SU-DHL-6 (cell line): Measurements from ENCODE around the gene RGS7.

Experiments
- H2AFZ ChIP-seq: fragments of 200-600 bp; sonication (generic); 2 replicates; pipeline ENCODE4 v1.6.1; 2014; ENCODE audit warnings: low read depth, mild to moderate bottlenecking, moderate library complexity, mixed read lengths, antibody characterized with exemption, low read length; ENCODE audit not compliant: severe bottlenecking
- H3F3A ChIP-seq: fragments of 200-600 bp; shearing (Covaris generic); 2 replicates; pipeline ENCODE4 v1.6.0; 2016; ENCODE audit warnings: antibody characterized with exemption, mild to moderate bottlenecking; ENCODE audit not compliant: insufficient read depth
- H3K27ac ChIP-seq: fragments of 200-600 bp; sonication (generic); 2 replicates; pipeline ENCODE4 v1.5.1; 2016; ENCODE audit warnings: low read depth, mild to moderate bottlenecking, low read length, moderate library complexity, mixed read lengths
- H3K27me3 ChIP-seq: fragments of 200-600 bp; sonication (generic), shearing (Covaris generic); 2 replicates; pipeline ENCODE4 v1.6.0; 2014; ENCODE audit warnings: mild to moderate bottlenecking, low read length
- H3K36me3 ChIP-seq: fragments of 200-600 bp; sonication (generic); 2 replicates; pipeline ENCODE4 v1.6.1; 2014; ENCODE audit warnings: mild to moderate bottlenecking, low read length, mixed read lengths
- H3K4me2 ChIP-seq: fragments of 300-600, 200-600 bp; shearing (Covaris generic), sonication (generic); 2 replicates; pipeline ENCODE4 v1.6.0; 2014; ENCODE audit warnings: low read length, low read depth, mild to moderate bottlenecking; ENCODE audit not compliant: poor library complexity, severe bottlenecking
- H3K4me3 ChIP-seq: fragments of 200-600 bp; sonication (generic); 2 replicates; pipeline ENCODE4 v1.5.1; 2014; ENCODE audit warnings: antibody characterized with exemption, low read length, mild to moderate bottlenecking, mixed read lengths; ENCODE audit not compliant: insufficient read depth, poor library complexity, severe bottlenecking
- H3K79me2 ChIP-seq: fragments of 200-600 bp; sonication (generic); 2 replicates; pipeline ENCODE4 v1.6.1; 2014; ENCODE audit warnings: mild to moderate bottlenecking, low read length, moderate library complexity; ENCODE audit not compliant: insufficient read depth
- H3K9ac ChIP-seq: fragments of 200-600 bp; sonication (generic); 2 replicates; pipeline ENCODE4 v1.7.0; 2014; ENCODE audit warnings: mild to moderate bottlenecking, low read length
- H3K9me2 ChIP-seq: fragments of 200-600 bp; sonication (generic); replicated peaks from 2 replicates; pipeline ENCODE4 v1.6.1; 2014; ENCODE audit warnings: low read length; ENCODE audit not compliant: insufficient read depth
- H3K9me3 ChIP-seq: fragments of 200-600 bp; sonication (generic); 2 replicates; pipeline ENCODE4 v1.6.1; 2014; ENCODE audit warnings: low read length, mixed read lengths; ENCODE audit not compliant: insufficient read depth
- H4K20me1 ChIP-seq: fragments of 200-600 bp; sonication (generic); 2 replicates; pipeline ENCODE4 v1.6.1; 2014; ENCODE audit warnings: low read depth, mild to moderate bottlenecking, antibody characterized with exemption, low read length, moderate library complexity, mixed read lengths
- CTCF ChIP-seq: fragments of 200-600 bp; sonication (generic); IDR thresholded peaks from one replicate; pipeline ENCODE4 v1.5.1; 2017; ENCODE audit warnings: antibody characterized with exemption, mild to moderate bottlenecking, low read length, moderate library complexity; ENCODE audit not compliant: insufficient read depth, poor library complexity, severe bottlenecking
- EZH2phosphoT487 ChIP-seq: fragments of 200-600 bp; sonication (generic), shearing (Covaris generic); conservative IDR thresholded peaks from 2 replicates; pipeline ENCODE4 v1.6.1; 2018; ENCODE audit warnings: mild to moderate bottlenecking, antibody characterized with exemption, low read length, moderate library complexity, mixed read lengths

The RGS7 gene

GRCh38 chr1:240843798-240844197 is 513.2 kb downstream of the RGS7 start:
- no peaks in the 10 kb centered on the region for H3K79me2 ChIP-seq
- no peaks in the 10 kb centered on the region for H4K20me1 ChIP-seq
- no peaks in the 10 kb centered on the region for H3K9me2 ChIP-seq
- H3K27ac ChIP-seq: no peak overlapping the region
- TF ChIP-seq EZH2phosphoT487 (no peak), CTCF (no peak)
- H3K36me3 ChIP-seq: no peaks in the 10 kb centered on the region
- no peak overlapping the region for H2AFZ ChIP-seq
- no peak overlapping the region for H3K4me3 ChIP-seq
- H3K9ac ChIP-seq: no peak overlapping the region
- H3K4me2 ChIP-seq: no peak overlapping the region
- no peaks in the 10 kb centered on the region for H3F3A ChIP-seq
- H3K27me3 ChIP-seq: no peaks in the 10 kb centered on the region
- no peaks in the 10 kb centered on the region for H3K9me3 ChIP-seq

DNA sequence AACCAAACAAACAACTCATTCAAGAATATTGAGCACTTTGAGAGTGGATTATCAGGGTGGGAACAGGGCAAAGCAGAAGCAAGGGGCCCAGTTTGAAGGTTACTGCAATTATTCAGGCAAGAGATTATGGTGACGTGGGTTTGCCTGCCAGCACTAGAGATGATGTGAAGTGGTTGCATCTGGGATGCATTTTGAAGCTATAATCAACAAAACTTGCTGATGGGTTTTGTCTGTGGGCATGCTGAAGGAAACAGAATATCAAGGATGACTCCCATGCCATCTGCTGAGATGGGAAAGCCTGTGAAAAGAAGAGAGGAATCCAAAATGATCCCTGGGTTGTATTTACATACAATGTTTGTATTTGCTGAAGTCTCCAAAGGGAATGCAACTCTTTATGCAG is 520.7 kb downstream of the RGS7 start:
- Histone ChIP-seq H3K79me2 (no peaks in the 10 kb centered on the region), H3K36me3 (no peaks in the 10 kb centered on the region), H2AFZ (no peak overlapping the region), H3K27me3 (no peaks in the 10 kb centered on the region), H3F3A (no peaks in the 10 kb centered on the region), H3K27ac (no peak overlapping the region), H3K9ac (no peak overlapping the region), H3K4me2 (no peak overlapping the region), H3K4me3 (no peak overlapping the region), H3K9me2 (no peaks in the 10 kb centered on the region), H3K9me3 (no peaks in the 10 kb centered on the region), H4K20me1 (no peaks in the 10 kb centered on the region)
- TF ChIP-seq EZH2phosphoT487: no peak
- no peak for TF ChIP-seq CTCF

GRCh38 chr1:240835291-240835690 is 521.7 kb downstream of the RGS7 start:
- Histone ChIP-seq H3K4me3 (no peak overlapping the region), H3K4me2 (no peak overlapping the region), H3K9me3 (no peaks in the 10 kb centered on the region), H3K36me3 (no peaks in the 10 kb centered on the region), H3K27me3 (no peaks in the 10 kb centered on the region), H4K20me1 (no peaks in the 10 kb centered on the region), H3K9me2 (no peaks in the 10 kb centered on the region), H3K27ac (no peak overlapping the region), H3K9ac (no peak overlapping the region), H2AFZ (no peak overlapping the region), H3F3A (no peaks in the 10 kb centered on the region), H3K79me2 (no peaks in the 10 kb centered on the region)
- no peak for TF ChIP-seq CTCF
- no peak for TF ChIP-seq EZH2phosphoT487

DNA sequence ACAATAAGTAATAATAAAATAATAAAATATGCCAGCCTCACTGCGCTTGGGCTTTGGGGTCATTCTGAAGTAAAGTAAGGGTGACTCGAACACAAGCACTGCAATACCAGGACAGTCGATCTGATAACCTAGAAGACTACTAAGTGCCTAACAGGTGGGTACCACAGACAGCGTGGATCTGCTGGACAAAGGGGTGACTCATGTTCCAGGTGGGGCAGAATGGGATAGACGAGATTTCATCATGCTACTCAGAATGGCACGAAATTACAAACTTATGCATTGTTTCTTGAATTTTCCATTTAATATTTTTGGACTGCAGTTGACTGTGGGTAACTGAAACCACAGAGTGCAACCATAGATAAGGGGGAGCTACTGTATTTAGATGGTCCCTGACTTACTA is 523.9 kb downstream of the RGS7 start:
- Histone ChIP-seq H4K20me1 (no peaks in the 10 kb centered on the region), H3K79me2 (no peaks in the 10 kb centered on the region), H3K9ac (no peak overlapping the region), H3F3A (no peaks in the 10 kb centered on the region), H2AFZ (no peak overlapping the region), H3K9me3 (no peaks in the 10 kb centered on the region), H3K36me3 (no peaks in the 10 kb centered on the region), H3K27me3 (no peaks in the 10 kb centered on the region), H3K9me2 (no peaks in the 10 kb centered on the region), H3K4me3 (no peak overlapping the region), H3K4me2 (no peak overlapping the region), H3K27ac (no peak overlapping the region)
- TF ChIP-seq EZH2phosphoT487 (no peak), CTCF (no peak)
